MV-4-11 (cell line): ENCODE measurements around the gene MTFP1.
"Not testable (repeated sequence)": the region's sequence is repeated elsewhere in the genome, so short reads cannot be mapped to it uniquely, and the experiment has no call there.

Experiments
- DNase-seq: peaks from one replicate; lab custom pipeline; 2025; lab: John Stamatoyannopoulos, UW

Gene MTFP1

DNA sequence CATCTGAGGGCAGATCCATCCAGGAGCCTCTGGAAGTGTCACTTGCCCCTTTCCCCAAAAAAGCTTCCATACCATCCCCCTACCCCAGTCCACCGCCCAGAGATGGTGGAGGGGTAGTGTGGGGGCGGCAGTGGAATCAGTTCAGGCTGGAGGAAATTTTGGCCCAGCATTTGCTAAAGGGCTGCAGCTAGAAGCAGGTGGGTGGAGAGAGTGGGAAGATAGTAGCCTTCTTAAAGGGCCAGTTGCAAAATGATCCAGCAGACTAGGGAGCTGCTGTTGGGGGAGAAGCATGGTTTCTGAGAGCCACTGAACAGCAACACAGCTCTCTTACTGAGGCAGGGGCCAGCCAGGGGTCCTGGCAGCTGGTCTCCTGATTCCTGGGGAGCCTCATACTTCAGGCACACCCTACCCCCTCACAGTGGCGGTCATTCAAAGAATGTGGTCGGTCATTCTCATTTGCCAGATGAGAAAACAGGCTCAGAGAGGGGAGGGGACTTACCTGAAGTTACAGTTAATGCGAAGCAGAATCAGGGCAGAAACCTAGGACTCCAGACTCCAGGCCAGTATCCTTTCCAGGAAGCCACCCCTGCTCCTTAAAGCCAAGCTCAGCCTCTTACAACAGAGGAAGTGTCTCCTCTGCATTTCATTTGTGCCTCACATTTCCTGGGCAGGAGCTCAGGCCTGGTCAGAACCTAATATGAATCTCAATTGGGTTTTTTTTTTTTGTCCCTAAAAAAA lies 23.4 kb upstream of the MTFP1 start:
- no peak for DNase-seq

DNA sequence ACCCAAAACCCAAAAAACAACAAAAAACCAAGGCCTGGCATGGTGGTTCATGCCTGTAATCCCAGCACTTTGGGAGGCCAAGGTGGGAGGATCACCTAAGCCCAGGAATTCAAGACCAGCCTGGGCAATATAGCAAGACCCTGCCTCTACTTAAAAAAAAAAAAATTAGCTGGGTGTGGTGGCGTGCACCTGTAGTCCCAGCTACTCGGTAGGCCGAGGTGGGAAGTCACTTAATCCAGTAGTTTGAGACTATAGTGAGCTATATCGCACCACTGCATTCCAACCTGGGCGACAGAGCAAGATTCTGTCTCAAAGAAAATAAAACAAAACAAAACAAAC lies 22.8 kb upstream of the MTFP1 start:
- DNase-seq, result not testable (repeated sequence)

DNA sequence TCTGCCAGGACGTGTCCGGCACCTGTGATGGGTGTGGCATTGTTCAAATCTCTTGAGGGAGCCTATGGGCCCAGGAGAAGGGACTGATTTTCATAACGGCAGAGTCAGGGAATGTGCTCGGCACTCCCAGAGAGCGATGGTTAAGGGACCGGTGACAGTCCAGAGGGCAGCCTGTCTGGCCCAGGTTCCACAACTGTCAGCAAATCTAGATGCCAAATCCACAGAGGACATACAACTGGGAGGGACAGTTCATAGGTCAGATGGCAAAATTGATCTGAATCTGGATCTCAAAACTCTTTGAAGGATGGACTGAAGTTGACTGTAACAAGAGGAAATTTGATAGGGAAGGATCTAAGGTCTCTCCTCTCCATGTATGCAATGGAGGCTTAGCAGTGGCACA lies 21.3 kb upstream of the MTFP1 start:
- no peak for DNase-seq

DNA sequence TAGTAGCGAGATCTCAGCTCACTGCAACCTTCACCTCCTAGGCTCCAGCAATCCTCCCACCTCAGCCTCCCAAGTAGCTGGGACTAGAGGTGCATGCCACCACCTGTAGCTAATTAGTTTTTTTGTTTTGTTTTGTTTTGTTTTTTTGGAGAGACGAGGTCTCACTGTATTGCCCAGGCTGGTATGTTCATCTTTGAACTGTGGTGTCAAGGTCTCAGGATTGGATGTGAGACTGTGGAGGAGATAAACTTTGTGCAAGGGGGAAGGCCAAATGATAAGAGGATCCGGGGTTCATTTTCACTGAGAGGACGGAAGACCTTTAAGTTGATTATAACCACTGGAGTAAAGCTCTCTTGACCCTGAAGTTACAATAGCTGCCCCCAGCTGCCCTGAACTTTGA lies 19.8 kb upstream of the MTFP1 start:
- no peak for DNase-seq

DNA sequence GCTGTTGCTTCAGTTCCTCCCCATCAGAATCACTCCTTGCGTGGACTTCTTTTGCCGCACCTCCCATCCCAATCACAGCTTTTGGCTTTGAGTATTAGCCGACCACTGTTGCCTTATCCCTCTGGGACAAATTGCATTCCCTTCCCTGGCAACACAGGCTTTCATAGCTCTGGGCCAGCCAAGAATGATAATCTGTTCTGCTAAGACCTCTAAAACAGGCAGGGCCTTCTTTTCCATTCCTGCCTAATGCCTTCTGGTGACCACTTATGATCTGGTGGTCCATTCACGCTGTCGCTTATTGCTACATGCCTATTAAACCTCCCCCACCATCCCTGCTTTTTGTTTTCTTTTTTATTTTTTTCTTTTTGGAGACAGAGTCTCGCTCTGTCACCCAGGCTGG lies 19.2 kb upstream of the MTFP1 start:
- DNase-seq, result no peak

DNA sequence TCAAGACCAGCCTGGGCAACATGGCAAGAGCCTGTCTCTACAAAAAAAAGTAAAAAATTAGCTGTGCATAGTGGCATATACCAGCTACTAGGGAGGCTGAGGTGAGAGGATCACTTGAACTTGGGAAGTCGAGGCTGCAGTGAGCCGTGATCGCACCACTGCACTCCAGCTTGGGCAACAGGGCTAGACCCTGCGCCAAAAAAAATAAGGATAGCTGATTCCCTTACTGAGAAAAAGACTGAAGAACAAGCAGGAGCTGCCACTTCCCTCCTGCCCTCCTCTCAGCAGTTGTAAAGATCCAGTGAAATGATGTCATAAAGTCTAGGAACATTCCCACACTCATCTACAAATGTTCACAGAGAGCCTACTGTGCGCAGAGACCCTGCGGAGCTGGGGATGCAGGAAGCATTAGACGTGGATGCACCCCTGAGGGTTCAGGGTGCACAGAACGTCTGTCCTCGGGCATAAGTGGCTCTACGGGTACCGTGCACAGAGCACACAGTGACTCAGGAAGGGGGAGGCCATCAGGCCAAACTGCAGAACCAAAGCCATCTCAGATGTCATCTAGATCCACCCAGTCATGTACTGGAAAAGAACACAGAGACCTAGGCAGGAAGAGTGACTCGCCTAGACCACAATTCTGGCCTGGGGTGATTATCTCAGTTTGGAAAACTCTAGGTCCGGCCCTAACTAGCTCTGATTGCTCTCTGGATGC lies 17.0 kb upstream of the MTFP1 start:
- DNase-seq, result peak; percentile 44

DNA sequence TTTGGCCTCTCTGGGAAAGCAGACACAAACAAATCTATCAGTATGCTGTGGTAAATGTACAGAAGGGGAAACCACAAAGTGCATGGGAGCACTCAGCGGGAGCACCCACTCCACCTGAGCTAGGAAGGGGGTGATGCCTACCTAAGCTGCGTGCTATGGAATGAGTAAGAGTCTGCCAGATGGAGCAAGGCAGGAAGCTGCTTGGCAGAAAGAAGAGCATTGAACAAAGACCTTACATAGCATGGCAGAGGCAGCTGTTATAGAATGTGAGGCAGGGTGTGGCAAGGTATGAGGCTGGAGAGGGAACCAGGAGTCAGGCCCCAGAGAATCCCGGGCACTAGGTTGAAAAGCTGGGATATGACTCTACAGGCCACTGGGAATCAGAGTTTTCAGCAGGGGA lies 13.8 kb upstream of the MTFP1 start:
- DNase-seq, result no peak

DNA sequence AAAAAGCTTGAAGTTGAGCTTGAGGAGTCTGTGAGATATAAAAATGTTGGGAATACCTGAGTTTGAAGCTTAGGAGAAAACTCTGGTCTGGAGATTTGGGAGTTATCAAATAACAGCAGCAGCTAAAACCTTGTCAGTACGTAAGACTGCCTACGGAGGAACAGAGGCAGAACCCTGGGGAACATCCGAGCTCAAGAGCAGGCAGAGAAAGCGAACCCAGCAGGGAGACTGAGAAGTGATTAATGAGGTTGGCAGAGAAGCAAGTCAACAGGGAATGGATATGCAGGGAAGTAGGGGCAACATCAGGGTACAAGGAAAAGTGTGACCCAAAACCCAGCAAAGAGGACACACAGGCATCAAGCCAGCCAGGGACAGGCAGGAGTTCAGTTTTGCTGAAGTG lies 12.6 kb upstream of the MTFP1 start:
- no peak for DNase-seq

DNA sequence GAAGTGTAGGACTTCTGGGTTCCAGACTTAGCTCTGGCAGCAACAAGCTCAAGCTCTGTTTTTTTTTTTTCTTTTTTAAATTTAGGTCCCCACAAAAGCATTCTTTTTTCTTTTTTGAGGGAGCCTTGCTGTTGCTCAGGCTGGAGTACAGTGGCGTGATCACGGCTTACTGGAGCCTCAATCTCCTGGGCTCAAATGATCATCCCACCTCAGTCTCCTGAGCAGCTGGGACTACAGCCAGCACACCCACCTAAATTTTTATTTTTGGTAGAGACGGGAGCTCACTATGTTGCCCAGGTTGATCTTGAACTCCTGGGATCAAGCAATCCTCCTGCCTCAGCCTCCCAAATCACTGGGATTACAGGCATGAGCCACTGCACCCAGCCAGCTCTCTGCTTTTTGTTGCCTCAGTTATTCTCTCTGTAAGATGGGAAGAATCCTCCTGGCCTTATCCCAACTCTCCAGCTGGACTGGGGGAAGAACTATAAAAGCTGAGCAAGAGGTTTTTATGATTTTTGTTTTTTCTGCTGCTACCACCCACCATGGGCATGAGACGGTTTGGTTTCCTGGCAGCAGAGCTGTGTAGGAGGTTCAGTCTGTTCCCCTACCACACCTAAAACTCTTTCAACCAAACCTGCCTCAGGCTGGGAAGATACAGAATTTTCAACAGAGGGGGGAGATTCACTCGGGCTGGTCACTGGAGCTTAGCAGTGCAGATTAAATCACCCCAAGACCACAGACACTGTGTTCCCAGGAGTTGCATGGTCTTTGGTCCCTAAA lies 11.6 kb upstream of the MTFP1 start:
- no peak for DNase-seq

DNA sequence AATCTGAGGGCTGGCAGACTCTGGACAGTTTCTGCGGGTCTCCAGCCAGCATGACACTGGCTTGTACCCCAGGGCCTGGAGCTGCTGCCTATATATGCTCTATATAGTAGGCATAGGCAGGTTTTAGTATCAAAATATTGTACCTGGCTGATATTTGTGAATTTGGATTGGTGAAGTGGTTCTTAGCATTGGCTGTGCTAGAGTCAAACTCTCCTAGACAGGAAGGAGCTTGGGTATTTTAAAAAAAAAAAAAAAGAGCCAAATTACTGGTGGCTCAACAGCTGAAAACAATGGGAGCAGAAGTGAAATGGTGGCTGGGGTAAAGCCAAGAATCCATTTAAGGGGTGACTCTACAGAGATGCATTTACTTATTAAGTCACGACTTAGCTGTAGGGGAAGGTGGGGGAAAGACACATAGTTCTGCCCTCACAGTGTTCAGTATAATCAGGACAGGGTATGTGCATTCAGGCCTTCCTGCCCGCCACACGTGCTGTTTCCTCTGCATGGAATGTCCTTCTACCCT lies 11.0 kb upstream of the MTFP1 start:
- no peak for DNase-seq

DNA sequence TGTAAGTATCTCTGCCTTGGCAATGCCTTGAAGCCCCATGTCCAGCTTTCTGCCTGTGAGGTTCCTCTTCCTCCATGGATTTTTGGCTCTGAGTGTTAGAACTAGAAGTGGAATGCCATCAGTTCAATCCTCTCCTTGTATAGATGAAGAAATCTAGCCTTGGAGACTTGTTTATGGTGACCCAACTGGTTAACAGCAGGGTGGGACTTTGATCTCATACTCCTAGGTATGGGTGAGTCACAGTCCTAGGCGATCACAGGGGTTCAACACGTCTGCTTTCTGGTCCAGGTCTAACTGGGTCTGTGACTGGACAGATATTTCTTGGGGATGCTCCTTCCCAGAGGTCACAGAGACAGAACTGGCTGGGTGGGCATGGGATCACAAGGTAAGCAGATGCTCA lies 9.2 kb upstream of the MTFP1 start:
- DNase-seq, result no peak

DNA sequence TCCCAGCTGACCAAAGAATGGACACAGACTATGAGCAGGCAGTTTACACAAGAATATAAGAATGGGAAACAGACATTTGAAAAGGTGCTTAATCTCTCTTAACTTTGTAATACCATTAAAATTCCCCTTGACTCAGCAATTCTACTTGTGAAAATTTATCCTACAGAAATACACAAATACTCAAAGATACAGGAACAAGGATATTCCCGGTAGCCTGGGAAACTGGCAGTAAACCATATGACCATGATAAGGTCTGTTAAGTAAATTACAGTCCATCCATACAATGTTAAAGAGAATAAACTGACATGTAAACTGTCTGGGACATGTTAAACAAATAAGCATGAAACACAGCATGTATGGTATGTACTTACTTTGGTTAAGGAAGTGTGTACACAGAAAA lies 8.7 kb upstream of the MTFP1 start:
- DNase-seq, result no peak

DNA sequence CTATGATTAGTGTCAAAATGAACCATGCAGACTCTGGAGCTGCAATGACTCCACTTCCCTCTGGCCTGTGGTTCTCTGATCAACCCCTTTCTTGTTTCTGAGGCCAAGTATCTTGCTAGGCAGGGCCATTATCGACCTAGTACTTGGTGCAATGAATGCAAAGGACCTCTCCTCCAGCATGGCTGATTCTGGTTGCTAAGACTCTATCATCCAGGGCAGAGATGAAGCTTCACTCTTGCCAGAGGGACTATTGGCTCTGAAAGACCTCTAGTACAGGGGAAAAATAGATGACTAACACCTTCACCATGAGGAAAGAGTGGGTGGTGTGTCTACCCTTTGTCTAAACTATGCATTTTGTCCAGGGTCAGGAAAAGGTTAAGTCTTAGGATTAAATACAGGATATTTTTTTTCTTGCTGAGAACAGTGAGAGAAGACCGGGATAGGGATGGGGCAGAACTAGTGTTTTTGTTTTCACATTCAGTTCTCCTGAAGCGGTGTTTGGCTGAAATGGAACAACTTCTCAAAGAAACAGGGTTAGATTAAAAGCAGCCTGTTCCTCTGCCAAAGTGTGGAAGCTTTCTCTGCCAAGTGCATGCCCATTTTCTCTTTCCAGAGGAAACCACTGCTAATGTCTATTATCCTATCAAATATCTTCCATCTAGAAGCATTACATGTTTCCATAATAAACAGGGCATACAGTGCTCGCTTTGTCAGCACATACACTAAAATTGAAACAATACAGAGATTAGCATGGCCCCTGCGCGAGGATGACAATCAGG lies 5.0 kb upstream of the MTFP1 start:
- no peak for DNase-seq

DNA sequence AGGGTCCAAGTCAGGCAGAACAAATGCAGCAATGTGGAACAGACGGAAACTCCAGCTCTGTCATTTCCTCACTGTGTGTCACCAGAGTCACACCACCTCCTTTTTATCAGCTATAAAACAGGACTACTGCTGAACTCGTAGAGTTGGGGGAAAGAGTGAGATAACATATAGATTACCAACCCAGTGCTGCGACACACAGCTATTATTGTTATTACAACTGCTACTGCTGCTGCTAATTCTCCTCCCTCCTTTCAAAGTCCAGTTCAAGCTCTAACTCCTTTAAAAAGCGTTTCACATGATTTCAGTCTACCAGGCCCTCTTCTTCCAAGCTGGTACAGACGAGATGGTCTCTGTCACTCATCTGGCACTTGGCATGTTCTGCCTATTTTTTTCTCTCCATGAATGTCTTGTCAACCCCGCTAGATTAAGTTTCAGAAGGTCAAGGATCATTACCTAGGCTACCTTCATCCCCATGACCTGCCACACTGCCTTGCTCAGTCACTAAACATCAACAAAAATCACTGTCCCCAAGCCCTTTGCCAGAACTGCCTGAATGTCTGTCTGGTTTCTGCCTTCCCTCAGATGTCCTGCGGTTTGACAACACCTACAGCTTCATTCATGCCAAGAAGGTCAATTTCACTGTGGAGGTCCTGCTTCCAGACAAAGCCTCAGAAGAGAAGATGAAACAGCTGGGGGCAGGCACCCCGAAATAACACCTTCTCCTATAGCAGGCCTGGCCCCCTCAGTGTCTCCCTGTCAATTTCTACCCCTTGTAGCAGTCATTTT lies 3.7 kb upstream of the MTFP1 start:
- DNase-seq, result no peak

DNA sequence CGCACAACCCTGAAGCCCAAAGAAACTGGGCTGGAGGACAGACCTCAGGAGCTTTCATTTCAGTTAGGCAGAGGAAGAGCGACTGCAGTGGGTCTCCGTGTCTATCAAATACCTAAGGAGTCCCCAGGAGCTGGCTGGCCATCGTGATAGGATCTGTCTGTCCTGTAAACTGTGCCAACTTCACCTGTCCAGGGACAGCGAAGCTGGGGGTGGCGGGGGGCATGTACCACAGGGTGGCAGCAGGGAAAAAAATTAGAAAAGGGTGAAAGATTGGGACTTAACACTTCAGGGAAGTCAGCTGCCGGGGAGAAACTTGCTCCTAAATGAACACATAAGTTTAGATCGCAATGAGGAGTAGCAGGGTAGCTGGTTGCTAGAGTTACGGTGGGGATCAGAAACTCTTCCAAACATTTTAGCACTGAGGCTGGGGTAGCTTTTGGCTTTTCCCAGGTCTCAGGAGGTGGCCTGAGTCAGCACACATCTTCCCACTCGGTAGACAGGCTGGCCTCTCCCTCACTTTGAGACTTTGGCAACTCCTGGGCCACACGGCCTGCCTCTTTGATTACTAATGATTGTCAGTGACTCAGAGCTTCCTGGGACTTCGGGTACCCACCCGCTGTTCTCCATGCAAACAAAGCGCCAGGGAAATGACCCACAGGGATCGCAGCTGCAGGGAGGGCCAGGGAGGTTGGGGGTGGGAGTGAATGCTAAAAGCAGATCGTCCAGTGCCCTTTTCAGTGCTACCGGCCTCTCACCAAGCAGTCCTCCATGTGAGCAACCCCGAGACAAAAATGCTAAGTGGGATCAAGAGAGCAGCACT lies 2.9 kb upstream of the MTFP1 start:
- peak; percentile 53 for DNase-seq

DNA sequence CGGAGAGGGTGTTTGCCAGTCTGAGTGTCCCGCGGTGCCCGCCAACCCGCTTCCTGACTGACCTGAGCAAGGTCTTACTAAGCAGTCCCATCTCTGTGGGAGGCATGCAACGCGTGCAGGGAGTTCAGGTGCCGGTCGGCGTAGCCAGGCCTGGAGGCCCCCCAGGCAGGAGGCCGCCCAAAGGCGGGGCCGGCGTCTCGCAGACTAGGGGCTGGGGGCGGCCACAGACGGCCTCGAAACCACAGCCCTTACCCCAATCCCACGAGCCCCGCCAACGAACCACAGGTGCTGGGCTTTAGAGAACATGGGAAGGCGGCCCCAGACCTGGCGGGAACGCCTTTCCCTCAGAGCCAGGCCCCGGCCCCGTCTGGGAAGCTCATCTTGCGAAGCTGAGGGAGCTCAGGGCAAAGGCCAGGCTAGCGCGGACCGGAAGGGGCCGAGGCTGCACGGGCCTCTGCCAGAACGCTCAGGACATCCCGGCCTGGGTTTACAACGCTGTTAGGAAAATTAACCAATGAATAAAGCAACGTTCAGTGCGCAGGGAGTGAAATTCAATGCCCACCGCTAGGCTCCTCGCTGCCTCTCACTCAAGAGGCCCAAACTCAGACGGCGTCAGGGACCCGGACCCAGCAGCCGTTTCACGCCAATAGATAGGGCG lies 2.1 kb upstream of the MTFP1 start:
- DNase-seq, result no peak

DNA sequence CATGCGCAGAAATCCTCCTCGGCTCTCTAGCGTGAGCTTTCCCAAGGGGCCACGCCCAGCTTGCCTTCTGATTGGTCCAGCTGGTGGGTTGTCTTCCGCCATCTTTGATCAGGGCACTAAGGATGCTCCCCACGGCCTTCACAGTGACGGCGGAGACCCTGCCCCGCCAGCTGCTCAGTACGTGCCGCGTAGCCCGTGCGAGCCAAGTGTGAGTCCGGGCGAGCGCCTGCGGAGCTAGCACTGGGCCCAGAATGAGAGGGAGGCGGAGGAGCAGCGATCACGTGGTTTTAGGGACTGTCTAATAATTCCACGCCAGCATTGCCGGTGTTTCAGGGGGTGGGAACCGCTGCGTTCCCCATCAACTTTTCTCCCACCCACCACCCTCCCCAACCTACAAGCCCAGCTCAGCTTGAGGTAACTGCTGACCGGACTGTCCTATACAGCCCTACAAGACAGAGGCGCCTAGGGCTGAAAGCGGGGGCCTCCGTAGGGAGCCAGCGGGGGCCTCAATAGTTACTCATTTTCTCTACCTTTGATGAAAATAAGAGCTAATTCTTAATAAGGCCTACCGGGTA lies 1.5 kb upstream of the MTFP1 start:
- DNase-seq, result peak; percentile 99

DNA sequence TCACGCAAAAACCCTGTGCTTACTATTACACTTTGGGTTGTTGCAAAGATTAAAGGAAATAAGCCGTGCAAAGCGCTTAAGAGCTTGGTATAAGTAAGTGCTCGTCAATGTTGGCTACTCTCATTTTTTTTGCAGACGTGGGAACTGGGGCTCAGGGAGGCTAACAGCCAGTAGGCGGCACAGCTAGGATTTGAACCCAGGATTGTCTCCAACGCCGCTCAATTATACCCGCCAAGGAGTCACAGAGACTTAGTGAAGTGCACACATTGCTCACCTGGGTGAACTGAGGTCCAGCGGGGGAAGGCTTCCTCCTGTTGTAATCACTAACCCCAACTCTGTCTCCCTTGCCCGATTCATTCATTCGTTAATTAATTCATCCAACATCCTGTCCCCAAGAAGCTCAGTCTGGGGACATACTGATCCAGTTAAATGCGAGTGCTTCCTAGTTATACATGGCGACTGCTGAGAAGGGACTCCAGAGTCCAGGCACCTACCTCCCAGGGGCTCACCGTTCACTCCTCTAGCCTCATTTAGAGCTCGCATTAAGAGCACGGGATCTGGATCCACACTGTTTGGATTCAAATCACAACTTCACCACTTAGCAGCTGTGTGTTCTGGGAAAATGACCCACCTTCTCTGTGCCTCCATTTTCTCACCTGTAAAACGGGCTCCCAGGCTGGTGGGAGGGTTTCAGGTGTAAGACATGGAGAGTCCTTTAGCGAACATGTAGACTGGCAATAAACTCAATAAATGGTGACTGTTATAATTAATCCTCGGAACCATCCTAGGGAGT lies 838 bp upstream of the MTFP1 start:
- no peak for DNase-seq

DNA sequence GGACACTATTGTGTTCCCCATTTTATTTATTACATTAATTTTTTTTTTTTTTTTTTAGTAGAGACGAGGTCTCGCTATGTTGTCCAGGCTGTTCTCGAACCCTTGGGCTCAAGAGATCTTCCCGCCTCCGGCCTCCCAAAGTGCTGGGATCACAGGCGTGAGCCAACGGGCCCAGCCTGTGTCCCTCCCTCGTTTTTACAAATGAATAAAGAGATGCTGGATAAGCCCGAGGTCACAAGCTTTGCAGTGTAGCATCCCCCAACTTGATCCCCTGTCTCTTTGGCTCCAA lies 297 bp upstream of the MTFP1 start:
- DNase-seq, result no peak
